B cell (primary cell): ENCODE results near the gene CLASP2.

Source experiments
- CTCF ChIP-seq: fragments of 200-600 bp; IDR thresholded peaks from one replicate; pipeline ENCODE4 v1.8.0; 2022; ENCODE audit warnings: antibody characterized with exemption, mild to moderate bottlenecking
- EZH2 ChIP-seq: IDR thresholded peaks from 2 replicates; pipeline ENCODE4 v1.6.1; 2012; ENCODE audit warnings: borderline replicate concordance, low read depth, mild to moderate bottlenecking, moderate library complexity, low read length; ENCODE audit not compliant: insufficient read depth, poor library complexity, severe bottlenecking

- TF ChIP-seq CTCF (no peak), EZH2 (no peak)
Observed at GRCh38 chr3:33665294-33665693, 52.8 kb downstream of the CLASP2 start.
